A549 (cell line): Measurements from ENCODE around the gene MIB1.

Experiments used
- BHLHE40 ChIP-seq: IDR thresholded peaks from 2 replicates; pipeline ENCODE4 v1.6.1; 2012; ENCODE audit warnings: low read depth, low read length, inconsistent platforms
- EP300 ChIP-seq, 2 experiments: fragments of >200 bp; sonication (Bioruptor Twin); formaldehyde crosslinking; IDR thresholded peaks; 2 replicates in 1 of 2; 3 replicates in 1 of 2; pipeline ENCODE4 v1.6.1; 2016 to 2017
- JUN ChIP-seq, 2 experiments: fragments of >200 bp; sonication (Bioruptor Twin); formaldehyde crosslinking; IDR thresholded peaks; 2 replicates in 1 of 2; 3 replicates in 1 of 2; pipeline ENCODE4 v1.6.1; 2016 to 2017
- KDM1A ChIP-seq: fragments of 200-600 bp; sonication (generic); IDR thresholded peaks from 2 replicates; pipeline ENCODE4 v1.6.1; 2016; ENCODE audit warnings: low read depth, mild to moderate bottlenecking
- MYC ChIP-seq: IDR thresholded peaks from 2 replicates; pipeline ENCODE4 v1.6.1; 2012; ENCODE audit warnings: mild to moderate bottlenecking, inconsistent platforms, low read length, improper control_type of control experiment, borderline replicate concordance
- NR3C1 ChIP-seq: fragments of >200 bp; sonication (Bioruptor Twin); formaldehyde crosslinking; IDR thresholded peaks from 3 replicates; pipeline ENCODE4 v1.6.1; 2017
- RAD21 ChIP-seq, 2 experiments: fragments of >200 bp in 1 of 2; sonication (Bioruptor Twin) in 1 of 2; formaldehyde crosslinking in 1 of 2; IDR thresholded peaks in 1 of 2; conservative IDR thresholded peaks in 1 of 2; 2 replicates in 1 of 2; 3 replicates in 1 of 2; pipeline ENCODE4 v1.6.1; 2012 to 2018; ENCODE audit warnings: inconsistent platforms in 1 of 2
- TP53 ChIP-seq: fragments of 250-450 bp; sonication (Bioruptor Pico); IDR thresholded peaks from 2 replicates; pipeline ENCODE4 v1.5.0; 2021; ENCODE audit warnings: mild to moderate bottlenecking, moderate library complexity
- TF ChIP-seq, protein P1 (sequence below): fragments of >200 bp; sonication (Bioruptor Twin); formaldehyde crosslinking; IDR thresholded peaks from 3 replicates; pipeline ENCODE4 v1.5.1; 2016
- TF ChIP-seq, protein P2 (sequence below): fragments of 200-600 bp; sonication (generic); IDR thresholded peaks from 2 replicates; pipeline ENCODE4 v1.6.1; 2016; ENCODE audit warnings: antibody characterized with exemption, mild to moderate bottlenecking, moderate library complexity
- TF ChIP-seq, protein P3 (sequence below): IDR thresholded peaks from 2 replicates; pipeline ENCODE4 v1.6.1; 2012
- TF ChIP-seq, protein P4 (sequence below): fragments of >200 bp; sonication (Bioruptor Twin); formaldehyde crosslinking; IDR thresholded peaks from 2 replicates; pipeline ENCODE4 v1.6.1; 2016

DNA sequence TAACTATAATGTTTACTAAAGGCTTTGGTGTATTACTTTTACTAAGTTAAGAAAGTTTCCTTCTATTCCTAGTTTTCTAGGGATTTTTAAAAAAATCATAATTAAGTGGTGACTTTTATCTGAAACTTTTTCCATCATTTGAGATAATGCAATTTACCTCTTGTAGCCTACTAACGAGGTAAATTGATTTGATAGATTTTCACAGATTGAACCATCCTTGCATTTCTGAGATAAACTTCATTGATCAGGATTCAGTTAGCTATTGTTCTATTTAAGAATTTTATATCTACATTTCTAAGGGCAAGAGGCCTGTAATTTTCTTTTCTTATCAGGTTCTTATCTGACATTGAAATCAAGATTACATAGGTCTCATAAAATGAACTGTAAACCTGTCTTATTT, 178.1 kb downstream of the MIB1 start:
- TF ChIP-seq, protein P1, sequence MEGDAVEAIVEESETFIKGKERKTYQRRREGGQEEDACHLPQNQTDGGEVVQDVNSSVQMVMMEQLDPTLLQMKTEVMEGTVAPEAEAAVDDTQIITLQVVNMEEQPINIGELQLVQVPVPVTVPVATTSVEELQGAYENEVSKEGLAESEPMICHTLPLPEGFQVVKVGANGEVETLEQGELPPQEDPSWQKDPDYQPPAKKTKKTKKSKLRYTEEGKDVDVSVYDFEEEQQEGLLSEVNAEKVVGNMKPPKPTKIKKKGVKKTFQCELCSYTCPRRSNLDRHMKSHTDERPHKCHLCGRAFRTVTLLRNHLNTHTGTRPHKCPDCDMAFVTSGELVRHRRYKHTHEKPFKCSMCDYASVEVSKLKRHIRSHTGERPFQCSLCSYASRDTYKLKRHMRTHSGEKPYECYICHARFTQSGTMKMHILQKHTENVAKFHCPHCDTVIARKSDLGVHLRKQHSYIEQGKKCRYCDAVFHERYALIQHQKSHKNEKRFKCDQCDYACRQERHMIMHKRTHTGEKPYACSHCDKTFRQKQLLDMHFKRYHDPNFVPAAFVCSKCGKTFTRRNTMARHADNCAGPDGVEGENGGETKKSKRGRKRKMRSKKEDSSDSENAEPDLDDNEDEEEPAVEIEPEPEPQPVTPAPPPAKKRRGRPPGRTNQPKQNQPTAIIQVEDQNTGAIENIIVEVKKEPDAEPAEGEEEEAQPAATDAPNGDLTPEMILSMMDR: no peak
- TF ChIP-seq EP300 (IDR thresholded peaks at IDR 0.05): no peak
- TF ChIP-seq, protein P2, sequence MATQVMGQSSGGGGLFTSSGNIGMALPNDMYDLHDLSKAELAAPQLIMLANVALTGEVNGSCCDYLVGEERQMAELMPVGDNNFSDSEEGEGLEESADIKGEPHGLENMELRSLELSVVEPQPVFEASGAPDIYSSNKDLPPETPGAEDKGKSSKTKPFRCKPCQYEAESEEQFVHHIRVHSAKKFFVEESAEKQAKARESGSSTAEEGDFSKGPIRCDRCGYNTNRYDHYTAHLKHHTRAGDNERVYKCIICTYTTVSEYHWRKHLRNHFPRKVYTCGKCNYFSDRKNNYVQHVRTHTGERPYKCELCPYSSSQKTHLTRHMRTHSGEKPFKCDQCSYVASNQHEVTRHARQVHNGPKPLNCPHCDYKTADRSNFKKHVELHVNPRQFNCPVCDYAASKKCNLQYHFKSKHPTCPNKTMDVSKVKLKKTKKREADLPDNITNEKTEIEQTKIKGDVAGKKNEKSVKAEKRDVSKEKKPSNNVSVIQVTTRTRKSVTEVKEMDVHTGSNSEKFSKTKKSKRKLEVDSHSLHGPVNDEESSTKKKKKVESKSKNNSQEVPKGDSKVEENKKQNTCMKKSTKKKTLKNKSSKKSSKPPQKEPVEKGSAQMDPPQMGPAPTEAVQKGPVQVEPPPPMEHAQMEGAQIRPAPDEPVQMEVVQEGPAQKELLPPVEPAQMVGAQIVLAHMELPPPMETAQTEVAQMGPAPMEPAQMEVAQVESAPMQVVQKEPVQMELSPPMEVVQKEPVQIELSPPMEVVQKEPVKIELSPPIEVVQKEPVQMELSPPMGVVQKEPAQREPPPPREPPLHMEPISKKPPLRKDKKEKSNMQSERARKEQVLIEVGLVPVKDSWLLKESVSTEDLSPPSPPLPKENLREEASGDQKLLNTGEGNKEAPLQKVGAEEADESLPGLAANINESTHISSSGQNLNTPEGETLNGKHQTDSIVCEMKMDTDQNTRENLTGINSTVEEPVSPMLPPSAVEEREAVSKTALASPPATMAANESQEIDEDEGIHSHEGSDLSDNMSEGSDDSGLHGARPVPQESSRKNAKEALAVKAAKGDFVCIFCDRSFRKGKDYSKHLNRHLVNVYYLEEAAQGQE: no peak
- no peak for TF ChIP-seq BHLHE40
- no peak for TF ChIP-seq RAD21 (conservative IDR thresholded peaks at IDR 0.05 in 1 of 2, IDR thresholded peaks at IDR 0.05 in 1 of 2)
- TF ChIP-seq KDM1A: no peak
- TF ChIP-seq MYC: no peak
- no peak for TF ChIP-seq JUN (IDR thresholded peaks at IDR 0.05)
- TF ChIP-seq, protein P3, sequence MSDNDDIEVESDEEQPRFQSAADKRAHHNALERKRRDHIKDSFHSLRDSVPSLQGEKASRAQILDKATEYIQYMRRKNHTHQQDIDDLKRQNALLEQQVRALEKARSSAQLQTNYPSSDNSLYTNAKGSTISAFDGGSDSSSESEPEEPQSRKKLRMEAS: no peak
- no peak for TF ChIP-seq NR3C1
- TF ChIP-seq, protein P4, sequence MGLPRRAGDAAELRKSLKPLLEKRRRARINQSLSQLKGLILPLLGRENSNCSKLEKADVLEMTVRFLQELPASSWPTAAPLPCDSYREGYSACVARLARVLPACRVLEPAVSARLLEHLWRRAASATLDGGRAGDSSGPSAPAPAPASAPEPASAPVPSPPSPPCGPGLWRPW: no peak
- no peak for TF ChIP-seq TP53
